ENCODE results near the gene LRP6.

The LRP6 gene

GRCh38 chr12:12072064-12072760, 194.6 kb downstream of the LRP6 start:
- no peak for DNase-seq (ENCODE audit: low read depth, low spot score)

DNA sequence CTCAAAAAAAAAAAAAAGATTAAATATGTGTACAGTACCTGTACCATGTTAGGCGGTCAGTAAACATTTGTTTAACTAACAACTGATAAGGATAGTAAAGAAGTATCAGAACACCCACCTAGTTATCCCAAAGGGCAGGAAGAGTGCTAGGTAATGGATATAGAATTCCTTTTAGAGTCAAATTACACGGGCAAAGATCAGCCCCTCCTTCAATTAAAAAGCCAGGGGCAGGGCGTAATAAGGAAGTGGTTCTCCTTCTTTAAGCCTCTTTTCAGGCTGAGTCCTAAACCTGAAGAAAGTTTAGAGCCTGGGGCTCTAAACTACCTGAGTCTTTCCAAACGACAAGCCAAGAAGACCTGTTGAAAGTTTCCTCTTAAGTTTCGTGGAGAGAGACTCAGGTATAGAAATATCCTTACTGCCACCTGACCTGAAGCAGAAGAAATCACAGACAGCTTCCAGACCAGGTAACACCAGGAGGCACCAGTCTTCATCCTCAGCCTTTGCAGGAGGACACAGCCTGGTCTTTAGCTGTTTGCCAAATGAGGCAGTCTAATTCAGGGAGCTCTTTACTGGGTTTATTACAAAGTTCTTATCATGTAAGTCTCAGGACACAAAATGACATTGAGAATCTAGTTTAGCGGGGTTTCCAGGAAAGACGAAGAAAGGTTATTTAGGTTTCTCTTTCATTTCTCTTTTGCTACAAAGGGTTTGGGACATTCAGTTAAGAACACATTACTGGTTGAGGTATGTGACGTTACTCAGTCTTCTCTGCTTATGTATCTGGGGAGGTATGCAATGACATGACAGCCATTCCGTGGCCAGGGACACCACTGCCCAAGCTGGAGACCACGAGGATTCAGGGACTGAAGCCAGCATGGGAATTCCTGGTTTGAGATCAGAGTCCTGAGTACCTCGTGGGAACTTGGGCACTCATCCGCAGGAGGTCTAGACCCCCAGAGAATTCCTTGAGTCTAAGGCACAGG, 195.9 kb downstream of the LRP6 start, which contains the start of gene BCL2L14:
TSS of gene BCL2L14 (plus strand) at position 266 of the 983 bp plus-strand sequence. CDS start 8,367 bp downstream, outside the sequence.
- no peak for DNase-seq (ENCODE audit: low read depth, low spot score)

DNA sequence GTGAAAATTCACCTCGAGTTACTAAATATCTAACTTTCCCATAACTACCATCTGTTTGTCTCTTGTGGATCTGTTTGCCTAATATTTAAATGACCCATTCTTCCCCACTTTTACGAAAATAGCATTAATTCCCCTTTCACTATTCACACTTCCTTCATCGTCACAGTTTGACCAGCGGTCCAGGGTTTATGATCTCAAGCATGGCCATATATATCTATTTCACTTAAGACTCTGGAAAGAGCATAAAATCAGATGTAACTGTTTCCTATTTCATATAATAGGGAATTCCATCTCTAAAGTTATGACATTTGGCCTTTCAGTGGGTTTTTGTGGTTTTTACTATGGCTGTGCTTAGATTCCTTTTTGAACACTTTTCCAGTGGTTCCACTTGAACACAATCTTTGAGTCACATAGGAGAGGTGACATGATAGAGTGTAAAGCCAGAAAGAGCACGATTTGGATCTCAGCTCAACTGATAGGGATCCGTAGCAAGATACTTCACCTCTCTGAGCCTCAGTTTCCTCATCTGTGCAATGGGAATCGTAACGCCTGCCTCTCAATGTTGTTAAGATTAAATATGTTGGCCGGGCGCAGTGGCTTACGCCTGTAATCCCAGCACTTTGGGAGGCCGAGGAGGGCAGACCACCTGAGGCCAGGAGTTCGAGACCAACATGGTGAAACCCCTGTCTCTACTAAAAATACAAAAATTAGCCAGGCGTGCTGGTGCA, 196.9 kb downstream of the LRP6 start:
- no peak for DNase-seq (ENCODE audit: low read depth, low spot score)

DNA sequence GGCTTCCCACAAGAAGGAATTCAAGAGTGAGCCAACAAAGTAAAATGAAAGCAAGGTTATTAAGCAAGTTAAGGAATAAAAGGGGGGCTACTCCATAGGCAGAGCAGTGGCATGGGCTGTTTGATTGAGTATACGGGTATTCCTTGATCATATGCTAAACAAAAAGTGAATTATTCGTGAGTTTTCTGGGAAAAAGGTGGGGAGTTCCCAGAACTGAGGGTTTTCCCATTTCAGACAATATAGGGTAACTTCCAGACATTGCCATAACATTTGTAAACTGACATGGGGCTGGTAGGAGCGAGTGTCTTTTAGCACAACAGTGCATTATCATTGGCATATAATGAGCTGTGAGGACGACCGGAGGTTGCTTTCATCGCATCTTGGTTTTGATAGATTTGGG, 198.1 kb downstream of the LRP6 start:
- no peak for DNase-seq (ENCODE audit: low read depth, low spot score)
